GM19193 (cell line): ENCODE measurements around the gene SMARCB1.
A peak's percentile ranks its signal among the peaks of the same experiment; 100 is the strongest.

Source experiments
- POLR2A ChIP-seq: IDR thresholded peaks from 4 replicates; pipeline ENCODE4 v1.6.1; 2011; ENCODE audit not compliant: insufficient read depth, insufficient read length; ENCODE audit errors: extremely low read depth

Gene SMARCB1

GRCh38 chr22:23786752-23787599 lies at the start of gene SMARCB1:
Gene SMARCB1, plus strand, starts transcription at chr22:23786966. Its CDS starts 204 bp downstream, at chr22:23787170.
- TF ChIP-seq POLR2A = peak; percentile 88

- TF ChIP-seq POLR2A = no peak
These were observed 49.1 kb upstream of the SMARCB1 start for GRCh38 chr22:23737696-23738095.

- no peak for TF ChIP-seq POLR2A
These were observed 44.1 kb upstream of the SMARCB1 start for GRCh38 chr22:23742505-23743264.

GRCh38 chr22:23743303-23743705 lies 43.5 kb upstream of the SMARCB1 start:
- no peak for TF ChIP-seq POLR2A

- TF ChIP-seq POLR2A = no peak
These were observed 42.8 kb upstream of the SMARCB1 start for GRCh38 chr22:23744001-23744400.

- TF ChIP-seq POLR2A = no peak
These were observed 42.3 kb upstream of the SMARCB1 start for GRCh38 chr22:23744485-23744884.

- no peak for TF ChIP-seq POLR2A
These were observed 41.0 kb upstream of the SMARCB1 start for GRCh38 chr22:23745791-23746190.

- TF ChIP-seq POLR2A = no peak
These were observed 36.9 kb upstream of the SMARCB1 start for GRCh38 chr22:23749841-23750301.

- TF ChIP-seq POLR2A = no peak
These were observed 36.4 kb upstream of the SMARCB1 start for GRCh38 chr22:23750367-23750713.

GRCh38 chr22:23750714-23751440 lies 35.9 kb upstream of the SMARCB1 start, which contains the start of gene ZNF70:
Gene ZNF70, minus strand, starts transcription at chr22:23751112. Its CDS starts 5,972 bp downstream, at chr22:23745140.
- TF ChIP-seq POLR2A = peak; percentile 71

GRCh38 chr22:23751441-23751996 lies 35.2 kb upstream of the SMARCB1 start:
- no peak for TF ChIP-seq POLR2A

GRCh38 chr22:23752090-23752691 lies 34.6 kb upstream of the SMARCB1 start:
- peak; percentile 21 for TF ChIP-seq POLR2A

- TF ChIP-seq POLR2A = no peak
These were observed 34.0 kb upstream of the SMARCB1 start for GRCh38 chr22:23752750-23753149.

- no peak for TF ChIP-seq POLR2A
These were observed 33.4 kb upstream of the SMARCB1 start for GRCh38 chr22:23753385-23753784.
